NOMO-1 (cell line): Measurements from ENCODE around the gene NFE2L3.
"Not testable (repeated sequence)": the region's sequence is repeated elsewhere in the genome, so short reads cannot be mapped to it uniquely, and the experiment has no call there.

ENCODE experiments used
- DNase-seq, 2 experiments: peaks; one replicate each; lab custom pipeline; 2025; ENCODE audit not compliant: unreplicated experiment in 2 of 2; lab: John Stamatoyannopoulos, UW

The NFE2L3 gene

GRCh38 chr7:26147030-26147429 lies 5.0 kb upstream of the NFE2L3 start:
- no peak for DNase-seq

- DNase-seq: not testable (repeated sequence)
These were observed 4.2 kb upstream of the NFE2L3 start for GRCh38 chr7:26147646-26148306.

GRCh38 chr7:26148307-26148700 lies 3.7 kb upstream of the NFE2L3 start:
- not testable (repeated sequence) for DNase-seq

- no peak for DNase-seq
These were observed 2.5 kb upstream of the NFE2L3 start for GRCh38 chr7:26149391-26149977.

GRCh38 chr7:26151096-26151495 lies 902 bp upstream of the NFE2L3 start:
- DNase-seq: no peak

- DNase-seq: no peak
These were observed 397 bp upstream of the NFE2L3 start for GRCh38 chr7:26151650-26151952.

- DNase-seq: not testable (repeated sequence)
These were observed 813 bp downstream of the NFE2L3 start for GRCh38 chr7:26152782-26153240.

GRCh38 chr7:26153241-26153822 lies 1.3 kb downstream of the NFE2L3 start:
- DNase-seq: no peak

- DNase-seq: no peak
These were observed 2.1 kb downstream of the NFE2L3 start for GRCh38 chr7:26153823-26154783.

- DNase-seq: no peak
These were observed 3.8 kb downstream of the NFE2L3 start for GRCh38 chr7:26155531-26156375.

- no peak for DNase-seq
These were observed 4.7 kb downstream of the NFE2L3 start for GRCh38 chr7:26156451-26157420.

GRCh38 chr7:26157520-26158105 lies 5.6 kb downstream of the NFE2L3 start:
- no peak for DNase-seq

- DNase-seq: no peak
These were observed 7.2 kb downstream of the NFE2L3 start for GRCh38 chr7:26159243-26159642.

GRCh38 chr7:26160896-26161295 lies 8.9 kb downstream of the NFE2L3 start:
- DNase-seq: no peak

- DNase-seq: no peak
These were observed 10.4 kb downstream of the NFE2L3 start for GRCh38 chr7:26162431-26162830.

- not testable (repeated sequence) for DNase-seq
These were observed 11.8 kb downstream of the NFE2L3 start for GRCh38 chr7:26163804-26164203.

GRCh38 chr7:26165950-26166683 lies 14.1 kb downstream of the NFE2L3 start:
- DNase-seq: no peak

GRCh38 chr7:26166684-26167266 lies 14.8 kb downstream of the NFE2L3 start:
- peak; percentile 18 to 54 for DNase-seq
